NCI-H128 (cell line): ENCODE results near the gene HDAC7.

ENCODE experiments used
- DNase-seq: peaks from one replicate; lab custom pipeline; 2025; ENCODE audit not compliant: unreplicated experiment; lab: John Stamatoyannopoulos, UW

The HDAC7 gene

DNA sequence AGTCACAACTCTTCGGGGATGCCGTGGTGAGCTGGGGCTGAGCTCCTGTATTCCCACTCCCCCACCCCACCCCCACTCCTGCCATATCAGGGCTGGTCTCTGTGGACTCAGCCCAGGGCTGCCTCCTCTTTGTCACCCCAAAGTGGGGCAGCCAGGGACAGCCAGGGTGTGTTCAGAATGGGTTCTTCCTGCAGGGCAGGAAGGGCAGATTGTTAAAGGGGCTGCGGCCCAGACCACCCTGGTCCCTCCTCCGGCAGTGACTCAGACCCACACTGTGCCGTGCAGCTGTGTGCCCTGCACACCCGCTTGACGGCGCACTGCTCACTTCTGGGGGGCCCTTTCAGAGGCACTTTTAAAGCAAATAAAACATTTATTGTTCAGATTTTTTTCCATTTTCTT is 37.3 kb downstream of the HDAC7 start:
- no peak for DNase-seq

GRCh38 chr12:47781479-47782371 is 38.0 kb downstream of the HDAC7 start:
- DNase-seq, result no peak

DNA sequence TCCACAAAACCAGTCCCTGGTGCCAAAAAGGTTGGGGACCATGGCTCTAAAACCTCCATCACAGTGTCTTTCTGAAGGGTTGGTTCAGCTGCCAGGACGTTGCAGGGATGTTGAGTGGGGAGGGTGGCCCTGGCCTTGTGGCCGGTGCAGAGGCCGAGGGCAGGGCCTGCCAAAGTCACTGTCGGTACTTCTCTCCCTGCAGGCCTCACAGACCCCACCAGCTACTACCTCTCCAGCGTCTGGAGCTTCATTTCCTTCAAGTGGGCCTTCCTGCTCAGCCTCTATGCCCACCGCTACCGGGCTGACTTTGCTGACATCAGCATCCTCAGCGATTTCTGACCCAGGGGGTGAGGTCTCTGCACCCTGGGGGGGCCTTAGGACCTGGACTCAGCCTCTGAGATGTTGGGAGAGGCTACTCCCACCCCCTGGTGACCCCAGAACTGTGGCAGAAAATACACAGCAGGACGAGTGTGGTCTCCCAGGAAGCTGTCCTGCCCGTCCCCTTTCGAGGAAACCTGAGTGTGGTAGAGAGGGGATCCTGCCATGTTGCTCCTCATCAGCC is 39.7 kb downstream of the HDAC7 start:
- DNase-seq, result no peak

GRCh38 chr12:47779301-47779942 is 40.3 kb downstream of the HDAC7 start:
- DNase-seq, result peak; percentile 80

DNA sequence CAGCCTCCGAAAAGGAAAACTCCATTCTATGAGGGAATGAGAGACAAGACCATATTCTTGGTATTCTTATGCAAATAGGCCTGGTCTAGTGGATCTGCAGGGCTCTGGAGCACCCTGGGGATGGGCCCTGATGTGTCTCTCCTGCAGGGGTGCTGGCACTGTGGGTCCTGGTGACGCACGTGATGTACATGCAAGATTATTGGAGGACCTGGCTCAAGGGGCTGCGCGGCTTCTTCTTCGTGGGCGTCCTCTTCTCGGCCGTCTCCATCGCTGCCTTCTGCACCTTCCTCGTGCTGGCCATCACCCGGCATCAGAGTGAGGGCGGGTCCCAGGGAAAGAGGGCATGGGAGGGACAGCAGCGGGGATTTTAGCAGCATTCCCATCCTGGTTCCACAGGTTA is 40.8 kb downstream of the HDAC7 start:
- no peak for DNase-seq

DNA sequence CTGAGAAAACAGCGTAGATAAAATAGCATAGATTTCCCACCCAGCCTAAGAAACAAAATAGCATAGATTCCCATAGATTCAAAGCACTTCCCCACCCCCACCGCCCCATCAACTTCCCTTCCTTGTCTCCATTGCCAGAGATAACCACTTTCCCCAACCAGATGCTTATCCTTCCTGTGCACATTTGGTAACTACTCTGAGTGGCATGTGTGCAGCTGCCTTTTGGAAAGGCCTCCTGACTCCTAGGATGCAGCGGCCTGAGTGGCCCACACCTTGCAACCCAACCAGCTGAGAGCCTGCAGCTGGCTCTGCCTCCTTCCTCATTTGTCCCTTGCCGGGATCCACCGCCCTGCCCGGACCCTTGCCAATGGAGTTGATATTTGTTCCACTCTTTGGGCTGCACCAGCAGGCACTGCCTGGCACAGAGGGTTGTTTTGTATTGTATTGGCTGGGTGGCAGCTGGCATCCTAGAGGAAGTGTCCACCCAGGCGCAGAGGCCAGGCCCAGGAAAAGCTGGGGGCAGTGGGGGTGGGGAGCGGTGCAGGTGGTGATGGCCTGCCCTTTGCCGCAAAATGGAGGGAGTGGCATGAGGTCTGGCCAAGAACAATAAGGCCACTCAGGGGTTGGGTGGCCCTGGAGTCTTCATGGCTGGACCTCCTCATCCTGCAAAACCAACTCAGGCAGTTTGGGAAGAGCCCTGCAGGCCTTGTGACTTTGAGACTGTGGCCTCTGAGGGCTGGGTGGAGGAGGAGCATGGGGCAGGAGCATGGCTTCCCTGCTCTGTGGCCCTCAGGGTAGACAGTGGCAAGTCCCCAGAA is 41.8 kb downstream of the HDAC7 start:
- no peak for DNase-seq

DNA sequence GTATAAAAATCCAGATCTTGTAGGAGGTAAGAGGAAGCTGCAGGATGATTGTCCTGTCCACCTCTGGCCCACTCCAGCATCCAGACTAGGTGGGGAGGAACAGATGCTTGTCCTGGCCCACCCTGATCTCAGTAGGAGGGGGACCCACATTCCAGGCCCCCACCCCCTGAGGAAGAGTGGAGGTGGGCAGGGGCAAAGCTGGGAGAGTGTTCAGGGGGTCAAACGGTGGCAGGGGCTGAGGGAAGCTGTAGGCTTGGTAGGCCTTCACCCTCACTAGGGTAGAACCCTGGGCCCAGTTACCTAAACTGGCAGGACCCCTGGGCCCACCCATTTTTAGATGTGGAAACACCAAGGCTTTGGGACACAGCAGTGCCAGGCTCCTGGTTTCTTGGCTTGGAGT is 42.6 kb downstream of the HDAC7 start:
- no peak for DNase-seq

DNA sequence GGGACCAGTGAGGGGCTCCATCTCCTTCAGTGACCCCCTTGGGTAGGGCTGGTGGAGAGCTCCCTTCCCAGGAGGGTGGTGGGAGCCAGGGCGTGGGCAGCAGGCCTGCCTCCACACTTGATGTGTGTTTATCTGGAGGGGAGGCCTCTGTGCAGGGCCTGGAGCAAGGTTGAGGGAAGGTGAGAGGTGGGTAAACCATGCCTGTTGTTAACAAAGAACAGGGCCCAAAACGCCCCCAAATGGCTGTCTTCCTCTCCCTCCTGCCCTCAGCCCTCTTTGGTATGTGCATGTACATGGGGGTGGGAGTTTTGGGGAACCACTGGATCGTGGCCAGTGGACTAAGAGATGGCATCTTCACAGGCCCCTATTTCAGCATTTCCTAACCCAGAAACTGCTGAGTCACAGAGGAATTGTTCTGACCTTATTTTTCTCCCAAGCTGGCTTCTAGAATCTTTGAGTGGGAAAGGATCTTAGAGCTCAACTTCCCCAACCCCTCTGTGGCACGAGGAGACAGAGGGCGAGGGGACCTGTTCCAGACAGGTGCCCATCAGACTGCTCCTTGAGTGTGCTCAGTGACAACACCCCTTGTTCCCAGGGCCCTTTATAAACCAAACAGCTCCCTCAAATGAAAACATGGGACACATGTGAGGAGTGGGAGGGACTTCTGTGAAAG is 43.1 kb downstream of the HDAC7 start:
- DNase-seq, result no peak

DNA sequence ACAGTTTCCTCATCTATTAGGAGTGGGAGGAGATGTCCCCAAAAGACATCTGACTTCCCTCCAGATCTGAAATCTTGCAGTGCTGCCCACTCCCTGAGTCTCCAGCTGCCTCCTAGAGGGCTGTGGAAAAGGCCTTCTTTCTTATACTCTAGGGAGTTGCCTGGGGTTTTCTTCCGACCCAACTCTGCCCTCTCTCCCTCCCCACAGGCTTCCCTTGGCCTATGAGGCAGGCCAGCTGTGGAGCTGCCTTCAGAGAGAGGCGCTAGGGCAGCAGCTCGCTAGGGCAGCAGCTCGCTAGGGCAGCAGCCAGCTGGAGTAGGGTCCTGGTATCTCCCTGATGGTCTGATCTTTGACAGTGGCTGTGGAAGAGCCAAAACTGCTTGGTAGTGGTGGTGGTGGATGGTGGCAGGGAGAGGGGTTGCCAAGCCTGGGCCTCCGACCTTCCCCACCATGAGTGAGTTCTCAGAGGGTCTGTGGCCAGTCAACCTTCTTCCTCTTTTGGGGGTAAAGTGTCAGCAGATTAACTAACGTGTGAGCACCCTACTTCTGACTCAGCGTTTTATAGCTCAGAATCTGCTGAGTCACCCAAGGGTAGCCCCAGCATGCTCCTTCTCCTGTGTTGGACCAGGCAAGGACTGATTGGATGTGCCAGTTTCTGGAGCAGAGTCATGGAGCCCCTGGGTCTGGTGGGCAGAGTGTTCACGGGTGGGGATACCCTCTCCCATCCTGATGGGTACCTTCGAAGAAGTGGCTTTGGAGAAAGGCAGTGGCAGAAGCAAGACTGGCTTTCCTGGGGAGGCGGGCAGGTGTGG is 44.4 kb downstream of the HDAC7 start:
- DNase-seq, result no peak

DNA sequence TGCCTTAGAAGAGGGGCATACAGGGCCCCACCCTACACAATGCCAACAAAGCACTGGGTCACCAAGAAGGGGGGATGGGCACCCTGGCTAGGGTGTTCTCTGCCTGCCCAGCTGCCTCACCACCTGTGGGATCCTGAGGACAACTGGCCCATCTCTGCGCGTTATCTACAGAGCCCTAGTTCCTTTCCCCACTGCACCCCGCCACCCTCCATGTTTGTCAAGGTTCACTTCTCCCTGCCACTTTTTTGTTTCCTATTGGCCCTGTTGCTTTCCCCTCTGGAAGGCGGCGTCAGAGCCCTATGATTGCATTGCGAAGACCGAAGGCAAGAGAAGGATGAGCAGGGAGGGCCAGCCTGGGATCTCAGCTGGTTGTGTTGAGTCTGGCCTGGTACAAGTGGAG is 45.0 kb downstream of the HDAC7 start:
- DNase-seq, result no peak

- DNase-seq, result no peak
Observed at GRCh38 chr12:47773858-47774580, 45.7 kb downstream of the HDAC7 start.

GRCh38 chr12:47773062-47773857 is 46.4 kb downstream of the HDAC7 start, which contains the start of gene SLC48A1:
SLC48A1 (plus strand) TSS chr12:47773238; CDS start chr12:47773305, 67 bp downstream.
- peak; percentile 35 for DNase-seq

DNA sequence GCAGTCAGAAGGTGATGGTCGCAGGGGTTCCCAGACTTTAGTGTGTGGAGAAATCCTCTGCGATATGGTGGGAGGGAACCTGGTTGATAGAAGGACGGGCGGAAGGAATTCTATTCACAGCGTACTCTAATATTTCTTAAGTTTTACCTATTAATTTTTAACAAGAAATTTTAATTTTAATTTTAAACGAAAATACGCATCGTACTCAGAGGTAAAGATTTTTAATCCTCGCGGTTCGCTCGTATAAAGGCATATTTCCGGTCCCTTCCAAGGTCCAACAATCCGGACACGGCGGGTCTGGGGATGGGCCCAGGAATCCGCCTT is 47.0 kb downstream of the HDAC7 start:
- no peak for DNase-seq

DNA sequence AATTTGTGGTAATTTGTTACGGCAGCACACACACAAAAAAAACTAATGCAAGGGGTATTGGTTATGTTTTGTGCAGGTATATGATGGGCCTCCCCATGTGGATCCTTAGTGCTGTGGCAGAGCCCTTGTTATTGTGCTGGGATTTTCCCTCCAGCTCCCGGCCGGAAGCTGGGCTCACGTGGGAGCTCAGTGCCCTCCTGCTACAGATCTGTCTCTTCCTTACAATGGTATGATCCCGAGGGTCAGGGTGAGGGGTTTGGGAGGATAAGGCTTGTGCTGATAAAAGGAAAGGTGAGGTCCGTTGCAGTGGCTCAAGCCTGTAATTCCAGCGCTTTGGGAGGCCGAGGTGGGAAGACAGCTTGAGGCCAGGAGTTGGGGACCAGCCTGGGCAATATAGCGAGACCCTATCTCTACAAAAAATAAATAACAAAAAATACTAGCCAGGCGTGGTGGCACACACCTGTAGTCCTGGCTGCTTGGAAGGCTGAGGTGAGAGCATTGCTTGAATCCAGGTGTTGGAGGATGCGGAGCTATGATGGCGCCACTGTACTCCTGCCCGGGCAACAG is 47.5 kb downstream of the HDAC7 start:
- DNase-seq, result no peak

GRCh38 chr12:47771304-47771703 is 48.4 kb downstream of the HDAC7 start:
- DNase-seq, result no peak

GRCh38 chr12:47770086-47770726 is 49.5 kb downstream of the HDAC7 start:
- no peak for DNase-seq

- DNase-seq, result no peak
Observed at GRCh38 chr12:47769234-47770085, 50.2 kb downstream of the HDAC7 start.
